Right cardiac atrium (tissue), 5 donors: ENCODE measurements around the gene MMP12. TPM values are rescaled to one million over a fixed set of nuclear protein-coding genes. Genes with fewer than 3 reads are reported as not detected.

Experiments
- ATAC-seq, 2 donors: fragments of 200-7000 bp; cut with Tn5 transposase; one replicate each; pipeline versions ENCODE4 v1.8.0 to v1.9.1; 2020; ENCODE audit warnings: moderate library complexity in 2 of 2, mild to moderate bottlenecking in 1 of 2
- DNase-seq, 3 donors: peaks; one replicate each; pipeline ENCODE4 v3.0.0-alpha.2; 2020
- H3K27ac ChIP-seq: one replicate; pipeline ENCODE4 v1.5.1; 2013; ENCODE audit warnings: mild to moderate bottlenecking, low read length, control low read depth, moderate library complexity
- H3K27me3 ChIP-seq: one replicate; pipeline ENCODE4 v1.6.1; 2013; ENCODE audit not compliant: control insufficient read depth, insufficient read depth
- H3K4me1 ChIP-seq: one replicate; pipeline ENCODE4 v1.6.1; 2013; ENCODE audit warnings: low read length; ENCODE audit not compliant: control insufficient read depth, insufficient read depth
- H3K4me3 ChIP-seq: one replicate; pipeline ENCODE4 v1.5.1; 2013; ENCODE audit warnings: low read length, control low read depth
- H3K9me3 ChIP-seq: one replicate; pipeline ENCODE4 v1.6.1; 2013; ENCODE audit warnings: low read length; ENCODE audit not compliant: control insufficient read depth
- WGBS: extraction: QIAGEN DNeasy Blood & Tissue Kit; methylation state at CpG from one replicate; pipeline ENCODE4 v1.1.7; 2013; 5-methylcytosine and 5-hydroxymethylcytosine counted together
- intact Hi-C, 4 donors: fragments of 100-400 bp; cut with DNase I; formaldehyde crosslinking; loops; one replicate each; pipeline versions ENCODE4 v1.11.0 to v1.14.0; 2022 to 2023
- polyA plus RNA-seq: library from polyadenylated mRNA; stranded (reverse); fragments of 200-250 nt; gene quantifications from one replicate; pipeline ENCODE4 v1.2.3, GENCODE V29; 2013
- total RNA-seq, 4 donors: library from RNA; stranded (reverse); fragmentation: NEBNext Ultra II Directional; extraction: Animal tissue kit (Norgen Biotek cat#: 25700); gene quantifications; one replicate each; pipeline ENCODE4 v1.2.1, GENCODE V29; 2021
- donor health status: healthy with polysubstance abuse.
- donor health status: DM: no; HTN: yes; CAD: no.
- donor health status: DM: no; HTN: no; CAD: no.
- donor health status: DM: no; HTN: yes; CAD: no; lungs with severe emphysema.
- donor health status: DM: yes; HTN: yes; CAD: no.

Gene MMP12
- total and polyA plus RNA-seq, 5 donors, result not detected

DNA sequence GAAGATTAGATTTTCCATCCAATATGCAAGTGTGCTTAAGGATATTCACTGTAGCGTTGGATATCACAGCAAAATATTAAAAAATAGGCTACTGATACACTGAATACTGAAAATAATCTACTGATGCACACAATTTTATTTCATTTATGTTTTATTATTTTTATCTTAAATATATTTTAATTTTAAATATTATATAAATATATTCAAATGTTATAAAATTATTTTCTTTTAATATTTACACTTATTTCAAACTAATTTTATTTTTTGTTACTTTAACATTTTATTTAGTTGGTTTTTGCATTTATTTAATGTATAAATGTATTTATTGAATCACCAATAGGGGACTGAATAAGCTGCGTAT lies 43.7 kb downstream of the MMP12 start:
- intact Hi-C loops, result no loop called here
- ATAC-seq, result no peak
- Histone ChIP-seq H3K9me3 (no peaks in the 10 kb centered on the region), H3K4me3 (no peak overlapping the region), H3K27me3 (no peaks in the 10 kb centered on the region), H3K4me1 (no peaks in the 10 kb centered on the region), H3K27ac (no peak overlapping the region)
- DNase-seq, result no peak
- WGBS, result 55% methylated on average over 2 of the region's 2 CpGs

DNA sequence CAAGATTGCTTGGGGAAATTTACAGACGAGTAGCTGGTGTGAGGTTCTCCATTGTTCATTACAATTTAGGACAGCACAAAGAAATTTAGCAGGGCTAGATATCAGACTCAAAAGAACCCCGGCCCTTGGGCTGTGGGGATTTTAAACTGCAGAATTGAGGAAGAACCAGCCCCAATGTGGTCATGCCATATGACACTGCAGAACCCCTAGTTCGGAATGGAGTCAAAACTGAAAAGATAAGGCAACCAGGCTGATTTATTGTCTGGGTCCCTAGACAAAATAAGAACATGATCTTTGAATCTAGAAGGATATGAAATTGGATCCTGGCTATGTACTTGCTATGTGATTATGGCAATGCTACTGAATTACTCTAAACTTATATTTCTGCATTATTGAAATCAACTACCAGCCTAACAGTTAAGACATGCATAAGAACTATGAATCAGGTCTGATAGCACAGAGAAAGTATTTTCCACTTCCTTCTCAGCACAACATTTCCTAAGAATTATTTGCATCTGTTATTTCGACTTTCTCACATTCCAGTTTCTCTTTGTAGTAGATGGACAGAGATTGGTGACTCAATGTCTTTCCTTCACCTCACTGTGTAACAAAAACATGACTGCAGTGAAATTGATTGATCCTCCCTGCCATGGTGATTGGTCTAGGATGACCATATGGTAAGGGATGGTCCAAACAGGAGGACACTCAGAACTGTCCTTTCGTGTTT lies 44.6 kb downstream of the MMP12 start:
- H3K4me1 ChIP-seq, result no peaks in the 10 kb centered on the region
- no peak overlapping the region for H3K27ac ChIP-seq
- H3K27me3 ChIP-seq, result no peaks in the 10 kb centered on the region
- intact Hi-C loops, result no loop called here
- no peak overlapping the region for H3K4me3 ChIP-seq
- no peaks in the 10 kb centered on the region for H3K9me3 ChIP-seq
- DNase-seq (no peak), ATAC-seq (no peak)
- WGBS, result 72% methylated on average over 5 of the region's 5 CpGs

DNA sequence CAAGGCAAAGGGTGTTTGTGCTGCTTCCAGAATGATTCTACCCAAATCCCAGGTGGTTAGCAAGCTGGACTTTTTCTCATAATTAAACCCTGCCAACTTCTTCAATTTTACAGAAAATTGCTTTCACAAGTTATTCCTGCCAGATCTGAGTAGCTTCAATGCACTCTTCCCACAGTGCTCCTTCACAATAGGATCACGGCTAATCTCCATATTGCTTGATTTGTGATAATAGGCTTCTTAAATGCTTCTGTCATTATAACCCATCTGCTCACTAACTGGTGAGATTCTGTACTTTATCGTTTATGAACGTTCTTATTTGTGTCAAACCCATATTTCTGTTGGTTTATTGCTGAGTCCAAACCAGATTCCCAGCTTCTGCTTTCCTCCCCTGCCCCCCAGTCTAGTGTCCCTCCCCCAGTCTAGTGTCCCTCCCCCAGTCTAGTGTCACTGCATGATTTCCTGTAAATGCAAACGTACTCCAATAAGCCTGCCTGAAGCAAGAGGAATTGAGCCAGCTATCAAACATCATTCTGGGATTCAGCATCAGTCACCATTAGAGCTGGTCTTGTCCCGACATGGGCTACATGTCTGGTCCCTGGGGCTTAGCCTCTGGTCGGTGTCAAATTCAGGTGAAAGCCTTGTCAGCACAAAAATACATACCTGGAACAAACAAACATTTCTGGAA lies 45.3 kb downstream of the MMP12 start:
- 64% methylated on average over 6 of the region's 6 CpGs for WGBS
- no peak overlapping the region for H3K27ac ChIP-seq
- H3K27me3 ChIP-seq, result no peaks in the 10 kb centered on the region
- no peak for DNase-seq
- no peak overlapping the region for H3K4me3 ChIP-seq
- H3K9me3 ChIP-seq, result no peaks in the 10 kb centered on the region
- ATAC-seq, result no peak
- intact Hi-C loops, result no loop called here
- no peaks in the 10 kb centered on the region for H3K4me1 ChIP-seq

DNA sequence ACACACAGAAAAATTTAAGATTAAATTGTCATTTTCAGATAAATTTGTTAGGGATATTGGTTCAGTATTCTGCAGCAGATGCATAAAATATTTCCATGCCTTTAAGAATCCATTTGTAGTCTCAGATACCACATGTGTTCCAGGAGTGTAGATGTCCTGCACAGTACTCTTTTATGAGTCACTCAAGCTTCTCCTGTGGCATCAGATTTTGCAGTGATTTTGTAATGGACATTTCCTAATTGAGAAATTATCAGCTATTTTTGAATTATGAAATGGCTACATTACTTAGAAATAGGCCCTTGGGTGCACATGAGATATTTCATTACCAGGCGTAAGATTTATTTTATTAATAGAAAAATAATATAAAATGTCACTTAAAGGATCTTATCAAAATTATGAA lies 50.2 kb downstream of the MMP12 start:
- no peaks in the 10 kb centered on the region for H3K9me3 ChIP-seq
- 97% methylated on average over 1 of the region's 1 CpG for WGBS
- no peaks in the 10 kb centered on the region for H3K4me1 ChIP-seq
- ATAC-seq (no peak), DNase-seq (no peak)
- H3K27ac ChIP-seq, result no peak overlapping the region
- H3K27me3 ChIP-seq, result no peaks in the 10 kb centered on the region
- no peak overlapping the region for H3K4me3 ChIP-seq
- intact Hi-C loops, result no loop called here

DNA sequence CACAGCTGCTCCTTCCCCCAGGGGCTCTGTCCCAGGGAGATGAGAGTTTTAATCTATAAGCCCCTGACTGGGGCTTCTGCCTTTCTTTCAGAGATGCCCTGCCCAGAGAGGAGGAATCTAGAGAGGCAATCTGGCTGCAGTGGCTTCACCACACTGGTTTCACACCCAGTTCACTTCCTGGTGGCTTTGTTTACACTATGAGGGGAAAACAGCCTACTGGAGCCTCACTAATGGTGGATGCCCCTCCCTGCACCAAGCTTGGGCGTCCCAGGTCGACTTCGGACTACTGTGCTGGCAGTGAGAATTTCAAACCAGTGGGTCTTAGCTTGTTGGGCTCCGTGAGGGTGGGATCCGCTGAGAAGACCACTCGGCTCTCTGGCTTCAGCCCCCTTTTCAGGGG lies 55.3 kb downstream of the MMP12 start:
- intact Hi-C loops, result no loop called here
- 67% methylated on average over 6 of the region's 6 CpGs for WGBS
- DNase-seq, result peak in 1 of 3 donors; percentile 15
- Histone ChIP-seq H3K27ac (no peak overlapping the region), H3K4me1 (no peaks in the 10 kb centered on the region), H3K27me3 (no peaks in the 10 kb centered on the region), H3K9me3 (no peaks in the 10 kb centered on the region), H3K4me3 (no peak overlapping the region)
- no peak for ATAC-seq

DNA sequence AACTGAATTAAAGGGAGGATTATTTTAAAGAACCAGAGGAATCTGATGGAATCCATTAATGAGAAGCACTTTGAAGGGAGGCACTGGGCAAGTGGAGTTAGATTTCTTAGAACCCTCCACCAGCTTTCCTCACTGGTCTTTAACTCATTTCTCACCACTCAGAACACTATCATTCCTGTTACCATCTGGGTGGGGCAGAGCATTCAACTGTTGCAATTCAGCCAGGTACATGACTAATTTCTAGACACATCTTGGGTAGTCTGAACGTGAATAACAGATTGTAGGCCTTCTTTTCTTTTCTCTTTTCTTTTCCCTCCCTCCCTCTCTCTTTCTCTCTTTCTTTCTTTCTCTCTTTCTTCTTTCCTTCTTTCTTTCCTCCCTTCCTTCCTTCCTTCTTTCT lies 61.3 kb downstream of the MMP12 start:
- no peak overlapping the region for H3K4me3 ChIP-seq
- no peak for ATAC-seq
- no peaks in the 10 kb centered on the region for H3K27me3 ChIP-seq
- WGBS, result 80% methylated on average over 1 of the region's 1 CpG
- no peaks in the 10 kb centered on the region for H3K9me3 ChIP-seq
- DNase-seq, result no peak
- H3K4me1 ChIP-seq, result no peaks in the 10 kb centered on the region
- intact Hi-C loops, result no loop called here
- no peak overlapping the region for H3K27ac ChIP-seq

Other genes starting within 250 kb of the MMP12 start
- not detected for gene MMP20, start 249.7 kb downstream of the MMP12 start, total RNA-seq
- not detected for gene MMP20, start 249.7 kb downstream of the MMP12 start, polyA plus RNA-seq
- gene MMP27, start 169.2 kb downstream of the MMP12 start, total RNA-seq, result not detected
- gene MMP27, start 169.2 kb downstream of the MMP12 start, polyA plus RNA-seq, result not detected
- gene MMP8, start 150.0 kb downstream of the MMP12 start, total RNA-seq, result under 1 TPM in 1 of 4 donors, not detected in 3; 0.06 TPM
- 0.02 TPM for gene MMP8, start 150.0 kb downstream of the MMP12 start, polyA plus RNA-seq
- not detected for gene MMP10, start 94.4 kb downstream of the MMP12 start, total RNA-seq
- not detected for gene MMP10, start 94.4 kb downstream of the MMP12 start, polyA plus RNA-seq
- 1 to 10 TPM in 1 of 4 donors, under 1 TPM in 1, not detected in 2; 0.14 to 1.0 TPM for gene MMP1, start 76.8 kb downstream of the MMP12 start, total RNA-seq
- gene MMP1, start 76.8 kb downstream of the MMP12 start, polyA plus RNA-seq, result 0.05 TPM
- gene MMP3, start 31.4 kb downstream of the MMP12 start, total RNA-seq, result not detected
- gene MMP3, start 31.4 kb downstream of the MMP12 start, polyA plus RNA-seq, result not detected
- gene MMP13, start 80.8 kb upstream of the MMP12 start, total RNA-seq, result not detected
- gene MMP13, start 80.8 kb upstream of the MMP12 start, polyA plus RNA-seq, result not detected
- gene DCUN1D5, start 217.2 kb upstream of the MMP12 start, total RNA-seq, result 10 to 100 TPM; 21.7 to 24.9 (median 22.4) TPM
- gene DCUN1D5, start 217.2 kb upstream of the MMP12 start, polyA plus RNA-seq, result 21.0 TPM
- gene DYNC2H1, start 234.4 kb upstream of the MMP12 start, total RNA-seq, result 1 to 10 TPM; 7.5 to 9.4 (median 8.3) TPM
- gene DYNC2H1, start 234.4 kb upstream of the MMP12 start, polyA plus RNA-seq, result 4.3 TPM